ENCODE measurements around the gene SPACDR. TPM values are rescaled to one million over a fixed set of nuclear protein-coding genes. Genes with fewer than 3 reads are reported as not detected.
A peak's percentile ranks its signal among the peaks of the same experiment; 100 is the strongest.

Gene SPACDR
- polyA plus RNA-seq, 12 donors: 0.98 to 2.4 (median 1.4) TPM; not detected in 2

DNA sequence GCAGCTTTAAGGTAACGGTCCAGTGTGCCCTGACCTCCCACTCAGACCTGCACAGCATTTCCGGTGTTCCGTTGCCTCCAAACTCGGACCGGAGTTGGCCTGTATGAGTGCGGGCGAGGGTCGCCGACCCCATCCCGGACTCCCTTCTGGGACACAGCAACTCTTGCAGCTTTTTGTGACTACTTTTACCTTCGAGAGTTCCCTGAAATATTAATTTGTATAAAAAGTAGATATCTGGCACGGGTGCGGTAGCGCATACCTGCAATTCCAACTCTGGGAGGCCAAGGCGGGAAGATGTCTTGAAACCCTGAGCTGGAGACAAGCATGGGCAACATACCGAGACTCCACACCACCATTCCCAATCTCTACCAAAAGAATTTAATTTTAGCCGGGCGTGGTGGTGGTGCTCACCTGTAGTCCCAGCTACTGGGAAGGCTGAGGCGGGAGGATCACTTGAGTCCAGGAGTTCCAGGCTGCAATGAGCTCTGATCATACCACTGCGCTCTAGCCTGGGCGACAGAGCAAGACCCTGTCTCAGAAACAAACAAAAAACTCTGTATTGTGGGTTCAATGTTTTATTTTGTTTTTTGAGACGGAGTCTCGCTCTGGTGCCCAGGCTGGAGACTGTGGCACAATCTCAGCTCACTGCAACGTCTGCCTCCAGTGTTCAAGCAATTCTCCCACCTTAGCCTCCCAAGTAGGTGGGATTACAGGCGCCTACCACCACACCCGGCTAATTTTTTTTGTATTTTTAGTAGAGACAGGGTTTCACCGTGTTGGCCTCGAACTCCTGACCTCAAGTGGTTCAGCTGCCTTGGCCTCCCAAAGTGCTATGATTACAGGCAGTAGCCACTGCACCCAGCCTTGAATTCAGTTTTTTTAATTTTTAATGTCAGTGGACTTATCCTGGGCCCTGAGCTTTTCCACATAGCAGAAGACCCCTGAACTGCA, 26.6 kb downstream of the SPACDR start:
- no peak for DNase-seq

- DNase-seq: no peak
Observed at GRCh38 chr7:100435401-100436304, 28.4 kb downstream of the SPACDR start.

DNA sequence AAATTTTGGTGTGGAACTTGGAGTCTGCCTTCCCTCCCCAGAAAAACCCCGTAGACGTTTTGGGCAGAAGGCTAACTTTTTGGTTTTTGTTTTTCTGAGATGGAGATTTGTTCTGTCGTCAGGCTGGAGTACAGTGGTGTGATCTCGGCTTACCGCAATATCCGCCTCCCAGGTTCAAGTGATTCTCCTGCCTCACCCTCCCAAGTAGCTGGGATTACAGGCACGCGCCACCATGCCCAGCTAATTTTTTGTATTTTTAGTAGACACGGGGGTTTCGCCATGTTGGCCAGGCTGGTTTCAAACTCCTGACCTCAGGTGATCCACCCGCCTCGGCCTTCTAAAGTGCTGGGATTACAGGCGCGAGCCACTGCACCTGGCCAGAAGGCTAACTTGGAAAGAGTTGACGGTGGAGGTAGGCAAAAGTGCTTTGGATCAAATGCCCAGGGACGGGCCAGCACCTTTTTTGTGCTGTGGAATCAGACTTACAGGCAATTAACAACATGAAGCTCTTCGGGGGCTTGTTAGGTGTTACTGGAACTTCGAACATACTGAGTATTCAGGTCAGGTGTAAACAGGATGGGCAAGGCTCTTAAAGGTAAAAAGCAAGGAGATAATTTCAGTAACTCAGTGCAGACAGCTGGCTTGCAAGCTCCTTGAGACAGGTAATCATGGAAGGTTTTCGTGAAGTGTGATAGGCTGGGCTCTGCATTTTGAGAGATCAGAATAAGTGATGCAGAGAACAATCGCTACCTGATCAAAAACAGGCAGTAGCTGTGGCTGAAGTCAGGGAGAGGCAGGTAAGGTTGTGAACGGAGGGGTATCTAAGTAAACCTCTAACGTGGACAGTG, 29.5 kb downstream of the SPACDR start:
- DNase-seq: no peak

GRCh38 chr7:100433592-100434296, 30.3 kb downstream of the SPACDR start:
- no peak for DNase-seq

DNA sequence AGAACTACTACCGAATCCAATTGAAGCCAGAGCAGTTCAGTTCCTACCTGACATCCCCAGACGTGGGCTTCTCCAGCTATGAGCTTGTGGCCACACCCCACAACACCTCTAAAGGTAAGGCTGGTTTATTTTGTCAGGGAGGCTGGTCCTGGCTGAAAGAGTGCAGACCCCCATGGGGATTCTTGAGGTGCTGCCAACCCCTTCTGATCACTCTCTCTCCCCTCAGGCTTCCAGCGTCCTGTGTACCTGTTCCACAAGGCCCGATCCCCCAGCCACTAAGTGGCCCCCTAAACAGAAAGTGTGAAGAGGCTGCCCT, 30.8 kb downstream of the SPACDR start:
- no peak for DNase-seq

GRCh38 chr7:100432621-100433275, 31.3 kb downstream of the SPACDR start:
- no peak for DNase-seq

DNA sequence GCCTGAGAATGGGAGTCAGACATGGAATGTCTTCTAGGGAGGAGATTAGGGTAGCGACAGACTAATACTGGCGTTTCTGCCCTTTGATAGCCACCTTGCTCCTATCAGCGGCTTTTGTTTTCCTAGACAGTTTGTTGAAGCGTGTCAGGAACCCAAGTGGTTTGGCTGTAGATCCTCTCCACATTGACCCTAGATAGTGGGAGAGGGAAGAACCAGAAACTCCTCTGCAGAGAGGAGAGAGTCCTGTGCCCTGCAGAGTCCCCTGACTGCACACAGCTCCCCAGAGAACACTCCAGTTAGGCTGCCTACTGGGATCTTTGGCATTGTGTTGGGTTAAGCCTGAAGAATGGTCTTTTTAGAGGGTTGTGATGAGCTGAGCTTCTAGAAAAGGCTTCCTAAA, 32.0 kb downstream of the SPACDR start:
- DNase-seq: no peak

DNA sequence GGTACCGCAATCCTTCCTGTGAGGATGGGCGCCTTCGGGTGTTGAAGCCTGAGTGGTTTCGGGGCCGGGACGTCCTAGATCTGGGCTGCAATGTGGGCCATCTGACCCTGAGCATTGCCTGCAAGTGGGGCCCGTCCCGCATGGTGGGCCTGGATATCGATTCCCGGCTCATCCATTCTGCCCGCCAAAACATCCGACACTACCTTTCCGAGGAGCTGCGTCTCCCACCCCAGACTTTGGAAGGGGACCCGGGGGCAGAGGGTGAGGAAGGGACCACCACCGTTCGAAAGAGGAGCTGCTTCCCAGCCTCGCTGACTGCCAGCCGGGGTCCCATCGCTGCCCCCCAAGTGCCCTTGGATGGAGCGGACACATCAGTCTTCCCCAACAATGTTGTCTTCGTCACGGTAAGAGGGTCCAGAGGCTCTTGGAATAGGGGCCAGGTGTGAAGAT, 32.7 kb downstream of the SPACDR start:
- no peak for DNase-seq

- DNase-seq: no peak
Observed at GRCh38 chr7:100430493-100431285, 33.4 kb downstream of the SPACDR start.

DNA sequence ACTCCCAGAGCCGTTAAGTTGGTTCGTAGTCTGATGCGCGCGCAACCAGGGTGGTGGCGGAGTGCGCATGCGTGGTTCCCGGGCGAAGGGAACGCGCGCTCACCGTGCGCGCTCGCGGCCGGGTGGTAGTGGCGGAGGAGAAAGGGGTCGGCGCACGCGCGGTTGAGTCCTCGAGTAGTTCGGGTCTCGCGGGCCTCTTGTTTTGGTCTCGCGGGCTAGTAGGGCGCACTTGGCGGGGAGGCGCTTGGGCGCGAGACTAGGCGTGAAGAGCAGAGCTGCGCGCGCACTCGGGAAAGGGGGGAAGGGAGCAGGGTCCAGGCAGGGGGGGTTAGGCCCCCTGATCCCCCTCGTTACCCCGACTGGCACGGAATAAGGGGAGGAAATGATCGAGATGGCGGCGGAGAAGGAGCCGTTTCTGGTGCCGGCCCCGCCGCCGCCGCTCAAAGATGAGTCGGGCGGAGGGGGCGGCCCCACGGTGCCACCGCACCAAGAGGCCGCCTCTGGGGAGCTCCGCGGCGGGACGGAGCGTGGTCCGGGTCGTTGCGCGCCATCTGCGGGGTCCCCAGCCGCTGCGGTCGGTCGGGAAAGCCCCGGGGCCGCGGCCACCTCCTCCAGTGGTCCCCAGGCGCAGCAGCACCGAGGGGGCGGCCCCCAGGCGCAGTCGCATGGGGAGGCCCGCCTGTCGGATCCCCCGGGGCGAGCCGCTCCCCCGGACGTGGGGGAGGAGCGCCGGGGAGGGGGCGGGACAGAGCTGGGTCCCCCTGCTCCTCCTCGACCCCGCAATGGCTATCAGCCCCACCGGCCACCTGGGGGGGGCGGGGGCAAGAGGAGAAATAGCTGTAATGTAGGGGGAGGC, 34.2 kb downstream of the SPACDR start, which contains the start of gene MEPCE:
Gene MEPCE (plus strand): TSS at position 195 of the 856 bp plus-strand sequence. CDS start 188 bp downstream, at position 383.
- peak; percentile 99 for DNase-seq

DNA sequence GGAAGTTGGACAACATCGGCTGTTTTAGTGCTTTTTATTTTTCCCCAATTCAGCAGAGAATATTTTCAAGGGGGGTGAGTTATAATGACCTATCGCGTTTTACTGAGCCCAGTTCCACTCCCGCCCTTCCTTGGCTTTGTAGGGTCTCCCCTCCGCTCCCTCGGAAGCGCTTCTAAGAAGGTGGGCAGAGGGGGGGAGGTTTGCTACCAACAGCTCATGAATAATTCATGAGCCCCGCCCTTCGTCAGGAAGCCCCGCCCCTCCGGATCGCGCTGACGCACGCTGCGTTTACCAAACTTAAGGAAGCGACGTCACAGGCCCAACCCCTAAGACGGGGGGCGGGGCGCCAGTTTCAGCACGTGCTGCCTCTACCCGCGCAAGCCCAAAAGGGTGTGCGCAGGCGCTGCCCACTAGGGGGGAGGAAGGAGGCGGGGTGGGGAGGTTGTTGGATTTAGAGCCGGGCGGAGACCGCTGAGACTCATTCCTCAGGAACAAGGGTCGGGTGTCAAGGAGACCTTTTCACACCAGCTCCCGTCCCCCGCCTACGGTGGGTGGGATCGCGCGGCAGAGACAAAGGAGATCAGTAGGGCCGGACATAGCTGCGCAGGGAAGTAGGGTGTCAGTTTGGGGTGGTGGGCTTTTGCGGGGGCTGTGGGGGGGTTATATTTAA, 35.0 kb downstream of the SPACDR start:
- DNase-seq: peak; percentile 100

DNA sequence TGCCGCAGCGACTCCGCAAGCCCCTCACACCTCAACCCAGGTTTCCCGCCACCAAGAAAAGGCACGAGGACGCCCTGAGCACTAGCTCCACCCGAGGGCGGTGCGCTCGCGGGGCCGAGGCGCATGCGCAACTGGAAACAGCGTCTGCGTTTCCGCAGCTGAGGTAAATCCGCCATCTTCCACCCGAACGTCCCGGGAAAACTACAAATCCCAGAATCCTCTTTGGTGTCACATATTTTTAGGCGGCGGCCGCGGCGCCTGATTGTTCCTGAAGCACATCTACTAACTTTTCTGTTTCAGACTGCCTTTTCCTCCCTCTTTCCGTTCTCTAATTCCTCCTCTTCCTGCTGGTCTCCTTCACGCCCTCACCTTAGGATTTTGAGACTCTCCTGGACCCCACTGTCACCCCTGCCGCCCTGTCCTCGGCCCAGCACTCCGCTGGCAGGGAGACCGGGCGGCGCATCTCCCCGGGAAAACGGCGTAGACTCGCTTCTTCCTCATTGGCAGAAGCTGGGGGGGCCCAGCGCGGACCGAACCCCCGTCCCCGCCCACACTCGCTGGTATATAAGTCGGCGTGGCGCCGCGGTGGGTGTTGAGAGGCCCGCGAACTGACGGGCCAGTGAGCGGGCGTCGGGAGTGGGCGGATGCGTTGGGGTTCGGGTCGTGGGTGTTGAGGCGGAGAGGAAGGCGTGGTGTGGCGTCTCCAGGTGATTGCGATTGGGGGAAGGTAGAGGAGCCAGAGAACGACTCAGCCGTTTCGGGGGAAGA, 35.7 kb downstream of the SPACDR start, which contains the start of gene ZCWPW1:
Gene ZCWPW1 (minus strand): TSS at position 505 of the 768 bp plus-strand sequence. CDS start 8,054 bp downstream, outside the sequence.
- peak; percentile 98 for DNase-seq

- DNase-seq: no peak
Observed at GRCh38 chr7:100427762-100428198, 36.3 kb downstream of the SPACDR start.

- DNase-seq: no peak
Observed at GRCh38 chr7:100426516-100426915, 37.5 kb downstream of the SPACDR start.

GRCh38 chr7:100425347-100425746, 38.7 kb downstream of the SPACDR start:
- DNase-seq: no peak

DNA sequence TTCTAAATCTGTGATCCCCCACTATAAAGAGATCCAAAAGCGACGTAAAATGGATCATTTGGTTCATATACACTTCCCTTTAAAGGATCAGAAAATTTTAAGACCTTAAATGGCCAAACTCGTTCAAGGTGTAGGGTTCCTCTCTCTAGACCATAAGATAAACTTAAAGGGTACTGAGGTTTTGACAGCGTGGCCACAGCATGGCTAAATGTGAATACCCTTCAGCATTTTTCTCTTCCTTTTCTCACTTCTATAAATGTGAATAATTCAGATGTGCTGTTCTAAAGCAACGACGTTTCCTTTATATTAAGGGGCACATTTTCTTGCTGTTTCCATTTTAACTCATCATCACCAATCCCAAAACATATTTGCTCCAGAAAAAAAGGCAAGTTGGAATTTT, 40.7 kb downstream of the SPACDR start:
- DNase-seq: no peak

All from muscle of arm (tissue), 12 donors.